ENCODE measurements around the gene GALM.

DNA sequence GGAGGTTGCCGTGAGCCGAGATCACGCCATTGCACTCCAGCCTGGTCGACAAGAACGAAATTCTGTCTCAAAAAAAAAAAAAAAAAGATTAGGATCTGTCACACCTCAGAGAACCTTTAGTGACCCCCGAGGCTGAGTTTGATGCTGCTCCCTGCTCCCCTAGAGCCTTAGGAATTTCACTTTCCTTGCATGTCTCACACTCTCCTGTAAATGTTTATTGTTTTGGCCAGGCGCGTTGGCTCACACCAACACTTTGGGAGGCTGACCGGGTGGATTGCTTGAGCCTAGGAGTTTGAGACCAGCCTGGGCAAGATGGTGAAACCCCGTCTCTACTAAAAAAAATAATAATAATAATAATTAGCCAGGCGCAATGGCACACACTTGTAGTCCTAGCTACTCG lies 53.8 kb downstream of the GALM start:
- TF ChIP-seq TAF1 (IDR thresholded peaks at IDR 0.05; ENCODE audit: low read depth, low read length) (no peak), JUN (IDR thresholded peaks at IDR 0.05; ENCODE audit: low read depth, low read length) (no peak), SIX5 (IDR thresholded peaks at IDR 0.05; ENCODE audit: low read depth, low read length) (no peak), SRF (IDR thresholded peaks at IDR 0.05; ENCODE audit: low read depth, low read length) (no peak), POLR2A (IDR thresholded peaks at IDR 0.05; ENCODE audit: control extremely low read depth in 1 of 2, low read depth in 2 of 2, low read length in 2 of 2) (no peak), EZH2 (IDR thresholded peaks at IDR 0.05; ENCODE audit: low read depth, low read length, severe bottlenecking) (no peak), EP300 (IDR thresholded peaks at IDR 0.05; ENCODE audit: borderline replicate concordance in 1 of 2, low read depth in 2 of 2, low read length in 2 of 2) (no peak), ZNF274 (IDR thresholded peaks at IDR 0.05; ENCODE audit: borderline replicate concordance, extremely low read depth, low read length) (no peak), NRF1 (IDR thresholded peaks at IDR 0.05; ENCODE audit: low read depth, low read length) (no peak), RXRA (IDR thresholded peaks at IDR 0.05; ENCODE audit: insufficient read depth, low read depth, low read length) (no peak)
- TF ChIP-seq, protein P1, sequence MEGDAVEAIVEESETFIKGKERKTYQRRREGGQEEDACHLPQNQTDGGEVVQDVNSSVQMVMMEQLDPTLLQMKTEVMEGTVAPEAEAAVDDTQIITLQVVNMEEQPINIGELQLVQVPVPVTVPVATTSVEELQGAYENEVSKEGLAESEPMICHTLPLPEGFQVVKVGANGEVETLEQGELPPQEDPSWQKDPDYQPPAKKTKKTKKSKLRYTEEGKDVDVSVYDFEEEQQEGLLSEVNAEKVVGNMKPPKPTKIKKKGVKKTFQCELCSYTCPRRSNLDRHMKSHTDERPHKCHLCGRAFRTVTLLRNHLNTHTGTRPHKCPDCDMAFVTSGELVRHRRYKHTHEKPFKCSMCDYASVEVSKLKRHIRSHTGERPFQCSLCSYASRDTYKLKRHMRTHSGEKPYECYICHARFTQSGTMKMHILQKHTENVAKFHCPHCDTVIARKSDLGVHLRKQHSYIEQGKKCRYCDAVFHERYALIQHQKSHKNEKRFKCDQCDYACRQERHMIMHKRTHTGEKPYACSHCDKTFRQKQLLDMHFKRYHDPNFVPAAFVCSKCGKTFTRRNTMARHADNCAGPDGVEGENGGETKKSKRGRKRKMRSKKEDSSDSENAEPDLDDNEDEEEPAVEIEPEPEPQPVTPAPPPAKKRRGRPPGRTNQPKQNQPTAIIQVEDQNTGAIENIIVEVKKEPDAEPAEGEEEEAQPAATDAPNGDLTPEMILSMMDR (IDR thresholded peaks at IDR 0.05; ENCODE audit: control extremely low read depth in 1 of 3, insufficient read depth in 1 of 3, low read depth in 1 of 3, low read length in 3 of 3), result no peak
